Astrocyte (in vitro differentiated cells and primary cell): Measurements from ENCODE around the gene SARS1.

Experiments used
- CTCF ChIP-seq: IDR thresholded peaks from 2 replicates; pipeline ENCODE4 v1.5.1; 2011; ENCODE audit warnings: low read depth, mild to moderate bottlenecking, inconsistent platforms, low read length, moderate library complexity; ENCODE audit not compliant: insufficient read depth
- EZH2 ChIP-seq: IDR thresholded peaks from 2 replicates; pipeline ENCODE4 v1.6.1; 2012; ENCODE audit warnings: mild to moderate bottlenecking, low read length, inconsistent platforms; ENCODE audit not compliant: insufficient read depth

- TF ChIP-seq CTCF = no peak
- TF ChIP-seq EZH2 = no peak
Measured at GRCh38 chr1:109229531-109230127, 15.9 kb downstream of the SARS1 start.
